Activated T-cell treated with anti-CD3 and anti-CD28 coated beads, Interleukin-2, amount 50 U/mL, for 72 hours (primary cell): ENCODE data around the gene CDK15. TPM values are rescaled to one million over a fixed set of nuclear protein-coding genes. Genes with fewer than 3 reads are reported as not detected.
"Not testable (repeated sequence)": the region's sequence is repeated elsewhere in the genome, so short reads cannot be mapped to it uniquely, and the experiment has no call there.

Experiments used
- ATAC-seq, 2 donors: fragments of 150-1000 bp; cut with Tn5 transposase; replicated peaks in 1 of 2; 2 replicates each; pipeline ENCODE4 v1.10.0; 2021; ENCODE audit warnings: moderate library complexity in 2 of 2, mild to moderate bottlenecking in 1 of 2
- DNase-seq, 2 donors: peaks; one replicate each; pipeline ENCODE4 v3.0.0; 2021 to 2022; ENCODE audit warnings: mixed read lengths in 1 of 2
- H3K27ac Mint-ChIP-seq: one replicate; pipeline ENCODE4 v1.8.0; 2022; ENCODE audit warnings: mild to moderate bottlenecking, moderate library complexity, mixed read lengths
- H3K27me3 Mint-ChIP-seq: one replicate; pipeline ENCODE4 v1.8.0; 2022; ENCODE audit warnings: low read depth, mixed read lengths
- H3K36me3 Mint-ChIP-seq, 2 donors: one replicate each; pipeline ENCODE4 v1.8.0; 2022; ENCODE audit warnings: mixed read lengths in 2 of 2, mild to moderate bottlenecking in 1 of 2; ENCODE audit not compliant: insufficient read depth in 2 of 2
- H3K4me1 Mint-ChIP-seq: one replicate; pipeline ENCODE4 v1.8.0; 2022; ENCODE audit warnings: low read depth, mixed read lengths
- H3K4me3 Mint-ChIP-seq, 2 donors: one replicate each; pipeline ENCODE4 v1.8.0; 2022; ENCODE audit warnings: mild to moderate bottlenecking in 2 of 2, mixed read lengths in 2 of 2, moderate library complexity in 2 of 2
- H3K9me3 Mint-ChIP-seq, 2 donors: one replicate each; pipeline ENCODE4 v1.8.0; 2022; ENCODE audit warnings: mixed read lengths in 2 of 2
- total RNA-seq, 2 donors: library from RNA; stranded (reverse); gene quantifications; one replicate each; pipeline ENCODE4 v1.2.3, GENCODE V29; 2022

Gene CDK15
- total RNA-seq, result not detected

GRCh38 chr2:201806442-201807170 is at the start of gene CDK15:
Gene CDK15 (plus strand): TSS chr2:201806537. CDS start chr2:201806665, 128 bp downstream.
- Mint-ChIP-seq H3K36me3 (no peaks in the 10 kb centered on the region), H3K4me1 (no peaks in the 10 kb centered on the region), H3K27ac (no peak within 1 kb of the TSS), H3K9me3 (no peaks in the 10 kb centered on the region), H3K27me3 (peaks cover 27% of the 10 kb centered on the region), H3K4me3 (no peak within 1 kb of the TSS)
- DNase-seq, result no peak
- ATAC-seq, result no peak

- Mint-ChIP-seq H3K27ac (no peak overlapping the region), H3K4me1 (no peaks in the 10 kb centered on the region), H3K36me3 (peaks cover 0 to 3% of the 10 kb centered on the region in 2 donors), H3K27me3 (no peaks in the 10 kb centered on the region), H3K4me3 (no peak overlapping the region), H3K9me3 (no peaks in the 10 kb centered on the region)
- DNase-seq (no peak), ATAC-seq (no peak)
Measured at GRCh38 chr2:201758234-201758633, 48.1 kb upstream of the CDK15 start.

GRCh38 chr2:201758873-201759272 is 47.5 kb upstream of the CDK15 start:
- ATAC-seq (no peak), DNase-seq (no peak)
- Mint-ChIP-seq H3K27ac (no peak overlapping the region), H3K4me1 (no peaks in the 10 kb centered on the region), H3K36me3 (peaks cover 0 to 3% of the 10 kb centered on the region in 2 donors), H3K4me3 (no peak overlapping the region), H3K9me3 (no peaks in the 10 kb centered on the region), H3K27me3 (no peaks in the 10 kb centered on the region)

GRCh38 chr2:201759567-201759966 is 46.8 kb upstream of the CDK15 start:
- DNase-seq (no peak), ATAC-seq (no peak)
- Mint-ChIP-seq H3K36me3 (peaks cover 0 to 3% of the 10 kb centered on the region in 2 donors), H3K4me1 (no peaks in the 10 kb centered on the region), H3K9me3 (no peaks in the 10 kb centered on the region), H3K4me3 (no peak overlapping the region), H3K27me3 (no peaks in the 10 kb centered on the region), H3K27ac (no peak overlapping the region)

GRCh38 chr2:201761101-201761500 is 45.2 kb upstream of the CDK15 start:
- Mint-ChIP-seq H3K36me3 (peaks cover 0 to 3% of the 10 kb centered on the region in 2 donors), H3K4me3 (no peak overlapping the region), H3K4me1 (no peaks in the 10 kb centered on the region), H3K9me3 (no peaks in the 10 kb centered on the region), H3K27me3 (no peaks in the 10 kb centered on the region), H3K27ac (no peak overlapping the region)
- no peak for DNase-seq
- ATAC-seq, result no peak

GRCh38 chr2:201764469-201764868 is 41.9 kb upstream of the CDK15 start:
- not testable (repeated sequence) for DNase-seq, H3K9me3 Mint-ChIP-seq, H3K4me3 Mint-ChIP-seq, H3K27ac Mint-ChIP-seq, ATAC-seq, H3K36me3 Mint-ChIP-seq, H3K4me1 Mint-ChIP-seq, H3K27me3 Mint-ChIP-seq

GRCh38 chr2:201765799-201766198 is 40.5 kb upstream of the CDK15 start:
- Mint-ChIP-seq H3K4me3 (no peak overlapping the region), H3K27me3 (no peaks in the 10 kb centered on the region), H3K9me3 (no peaks in the 10 kb centered on the region), H3K36me3 (peaks cover 2 to 6% of the 10 kb centered on the region in 2 donors), H3K4me1 (no peaks in the 10 kb centered on the region), H3K27ac (no peak overlapping the region)
- DNase-seq (no peak), ATAC-seq (no peak)

- no peak for DNase-seq
- Mint-ChIP-seq H3K4me3 (no peak overlapping the region), H3K9me3 (no peaks in the 10 kb centered on the region), H3K36me3 (peaks cover 2 to 4% of the 10 kb centered on the region in 2 donors), H3K27me3 (no peaks in the 10 kb centered on the region), H3K27ac (no peak overlapping the region), H3K4me1 (peaks cover 7% of the 10 kb centered on the region)
- no peak for ATAC-seq
Measured at GRCh38 chr2:201768918-201769317, 37.4 kb upstream of the CDK15 start.

GRCh38 chr2:201769666-201770373 is 36.5 kb upstream of the CDK15 start:
- H3K9me3 Mint-ChIP-seq, result no peaks in the 10 kb centered on the region
- H3K36me3 Mint-ChIP-seq, result peaks cover 2 to 4% of the 10 kb centered on the region in 2 donors
- no peak overlapping the region for H3K4me3 Mint-ChIP-seq
- no peak overlapping the region for H3K27ac Mint-ChIP-seq
- ATAC-seq (no peak), DNase-seq (no peak)
- H3K27me3 Mint-ChIP-seq, result no peaks in the 10 kb centered on the region
- peaks cover 14% of the 10 kb centered on the region for H3K4me1 Mint-ChIP-seq

- no peaks in the 10 kb centered on the region for H3K27me3 Mint-ChIP-seq
- H3K4me1 Mint-ChIP-seq, result peaks cover 27% of the 10 kb centered on the region
- no peak for ATAC-seq
- H3K36me3 Mint-ChIP-seq, result no peaks in the 10 kb centered on the region
- no peak for DNase-seq
- H3K9me3 Mint-ChIP-seq, result no peaks in the 10 kb centered on the region
- H3K27ac Mint-ChIP-seq, result no peak overlapping the region
- no peak overlapping the region for H3K4me3 Mint-ChIP-seq
Measured at GRCh38 chr2:201773990-201774389, 32.3 kb upstream of the CDK15 start.

- no peak overlapping the region for H3K27ac Mint-ChIP-seq
- ATAC-seq, result no peak
- no peaks in the 10 kb centered on the region for H3K9me3 Mint-ChIP-seq
- no peaks in the 10 kb centered on the region for H3K27me3 Mint-ChIP-seq
- H3K4me3 Mint-ChIP-seq, result no peak overlapping the region
- DNase-seq, result no peak
- H3K36me3 Mint-ChIP-seq, result no peaks in the 10 kb centered on the region
- H3K4me1 Mint-ChIP-seq, result peaks cover 30% of the 10 kb centered on the region
Measured at GRCh38 chr2:201774546-201774945, 31.8 kb upstream of the CDK15 start.

GRCh38 chr2:201775326-201775725 is 31.0 kb upstream of the CDK15 start:
- no peaks in the 10 kb centered on the region for H3K36me3 Mint-ChIP-seq
- no peak overlapping the region for H3K4me3 Mint-ChIP-seq
- no peak overlapping the region for H3K27ac Mint-ChIP-seq
- no peaks in the 10 kb centered on the region for H3K27me3 Mint-ChIP-seq
- peaks cover 38% of the 10 kb centered on the region for H3K4me1 Mint-ChIP-seq
- DNase-seq (no peak), ATAC-seq (no peak)
- no peaks in the 10 kb centered on the region for H3K9me3 Mint-ChIP-seq

- no peak overlapping the region for H3K27ac Mint-ChIP-seq
- no peak overlapping the region for H3K4me3 Mint-ChIP-seq
- H3K9me3 Mint-ChIP-seq, result no peaks in the 10 kb centered on the region
- no peak for ATAC-seq
- peaks cover 47% of the 10 kb centered on the region for H3K4me1 Mint-ChIP-seq
- H3K27me3 Mint-ChIP-seq, result no peaks in the 10 kb centered on the region
- peaks cover 1 to 4% of the 10 kb centered on the region in 2 donors for H3K36me3 Mint-ChIP-seq
- DNase-seq, result no peak
Measured at GRCh38 chr2:201777043-201777442, 29.3 kb upstream of the CDK15 start.
